ENCODE measurements around the gene SGSM1.

The SGSM1 gene, protein sequence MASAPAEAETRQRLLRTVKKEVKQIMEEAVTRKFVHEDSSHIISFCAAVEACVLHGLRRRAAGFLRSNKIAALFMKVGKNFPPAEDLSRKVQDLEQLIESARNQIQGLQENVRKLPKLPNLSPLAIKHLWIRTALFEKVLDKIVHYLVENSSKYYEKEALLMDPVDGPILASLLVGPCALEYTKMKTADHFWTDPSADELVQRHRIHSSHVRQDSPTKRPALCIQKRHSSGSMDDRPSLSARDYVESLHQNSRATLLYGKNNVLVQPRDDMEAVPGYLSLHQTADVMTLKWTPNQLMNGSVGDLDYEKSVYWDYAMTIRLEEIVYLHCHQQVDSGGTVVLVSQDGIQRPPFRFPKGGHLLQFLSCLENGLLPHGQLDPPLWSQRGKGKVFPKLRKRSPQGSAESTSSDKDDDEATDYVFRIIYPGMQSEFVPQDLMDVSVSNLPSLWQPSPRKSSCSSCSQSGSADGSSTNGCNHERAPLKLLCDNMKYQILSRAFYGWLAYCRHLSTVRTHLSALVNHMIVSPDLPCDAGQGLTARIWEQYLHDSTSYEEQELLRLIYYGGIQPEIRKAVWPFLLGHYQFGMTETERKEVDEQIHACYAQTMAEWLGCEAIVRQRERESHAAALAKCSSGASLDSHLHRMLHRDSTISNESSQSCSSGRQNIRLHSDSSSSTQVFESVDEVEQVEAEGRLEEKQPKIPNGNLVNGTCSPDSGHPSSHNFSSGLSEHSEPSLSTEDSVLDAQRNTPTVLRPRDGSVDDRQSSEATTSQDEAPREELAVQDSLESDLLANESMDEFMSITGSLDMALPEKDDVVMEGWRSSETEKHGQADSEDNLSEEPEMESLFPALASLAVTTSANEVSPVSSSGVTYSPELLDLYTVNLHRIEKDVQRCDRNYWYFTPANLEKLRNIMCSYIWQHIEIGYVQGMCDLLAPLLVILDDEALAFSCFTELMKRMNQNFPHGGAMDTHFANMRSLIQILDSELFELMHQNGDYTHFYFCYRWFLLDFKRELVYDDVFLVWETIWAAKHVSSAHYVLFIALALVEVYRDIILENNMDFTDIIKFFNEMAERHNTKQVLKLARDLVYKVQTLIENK

DNA sequence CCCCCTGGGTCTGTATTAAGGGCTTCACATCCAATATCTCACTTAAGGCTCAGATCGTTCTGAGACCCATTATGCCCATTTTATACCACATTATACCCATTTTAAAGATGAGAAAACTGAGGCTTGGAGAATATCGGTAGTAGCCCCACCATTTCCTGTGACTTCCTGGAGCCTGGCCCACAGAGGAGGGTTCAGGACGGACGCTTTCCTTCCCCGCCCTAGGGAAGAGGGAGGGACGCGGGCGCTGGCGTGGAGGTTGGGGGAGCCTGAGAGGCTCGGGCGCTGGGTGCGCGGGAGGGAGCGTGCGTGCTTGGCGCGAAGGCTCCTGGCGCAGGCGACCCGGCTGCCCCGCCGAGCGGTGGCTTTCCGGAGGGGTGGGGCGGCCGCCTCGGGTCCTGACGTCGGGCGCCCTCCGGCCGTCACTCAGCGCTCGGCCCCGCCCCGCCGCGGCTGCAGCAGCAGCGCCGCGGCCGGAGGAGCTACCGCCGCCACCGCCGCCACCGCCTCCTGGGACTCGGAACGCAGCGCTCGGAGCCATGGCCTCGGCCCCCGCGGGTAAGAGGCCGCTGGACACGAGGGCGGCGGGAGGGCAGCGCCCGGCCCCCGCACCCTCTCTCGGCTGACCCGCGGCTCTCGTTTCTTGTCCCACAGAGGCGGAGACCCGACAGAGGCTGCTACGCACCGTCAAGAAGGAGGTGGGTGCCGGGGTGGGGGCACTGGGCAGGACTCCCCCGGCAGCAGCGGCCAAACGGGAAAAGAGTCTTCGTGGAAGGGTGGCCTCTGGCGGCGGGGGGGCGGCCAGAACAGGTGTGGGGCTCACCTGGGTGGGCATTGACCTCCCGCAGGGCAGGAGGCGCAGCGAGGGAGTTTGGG, at the start of gene SGSM1:
Gene SGSM1, plus strand, starts transcription at position 422 of the 873 bp plus-strand sequence. Its CDS starts 115 bp downstream, at position 537.
- 0 out of 2 replicates have a peak, but pooled peaks have one; percentile 3 for TF ChIP-seq POLR2A (IDR thresholded peaks at IDR 0.05; ENCODE audit: low read depth, low read length)
- no peak for FAIRE-seq
- DNase-seq (ENCODE audit: insufficient read length, low spot score) = peak; percentile 69

DNA sequence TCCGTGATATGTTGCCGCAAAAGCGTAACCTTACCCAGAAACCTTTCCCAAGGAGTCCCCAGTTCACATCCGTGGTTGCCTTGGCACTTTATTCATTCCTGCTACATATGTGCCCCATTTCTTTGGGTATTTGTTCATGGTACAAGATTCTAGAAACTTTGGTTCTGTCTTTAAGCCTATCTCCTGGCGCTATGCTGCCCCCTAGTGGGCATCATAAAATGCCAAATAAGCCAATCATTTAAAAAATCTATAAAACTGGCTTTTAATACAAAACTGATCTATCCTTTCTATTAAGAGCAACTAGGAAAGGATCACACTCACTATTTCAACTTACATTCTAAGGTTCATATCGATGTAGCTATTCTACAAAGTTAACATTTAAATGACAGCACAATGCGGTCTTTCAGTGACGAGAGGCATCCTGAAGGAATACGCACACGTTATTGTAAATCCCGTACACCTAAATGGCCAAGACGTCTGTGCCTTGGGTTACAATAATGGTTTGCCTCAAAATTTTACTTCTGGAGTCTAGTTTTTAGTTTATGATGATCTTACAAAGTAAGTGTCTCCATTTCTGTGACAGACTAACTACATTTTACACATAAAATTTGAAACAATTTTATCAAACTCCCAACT, 47.7 kb upstream of the SGSM1 start:
- FAIRE-seq = peak; percentile 61
- no peak for TF ChIP-seq POLR2A (IDR thresholded peaks at IDR 0.05; ENCODE audit: low read depth, low read length)
- DNase-seq (ENCODE audit: insufficient read length, low spot score) = peak; percentile 16

DNA sequence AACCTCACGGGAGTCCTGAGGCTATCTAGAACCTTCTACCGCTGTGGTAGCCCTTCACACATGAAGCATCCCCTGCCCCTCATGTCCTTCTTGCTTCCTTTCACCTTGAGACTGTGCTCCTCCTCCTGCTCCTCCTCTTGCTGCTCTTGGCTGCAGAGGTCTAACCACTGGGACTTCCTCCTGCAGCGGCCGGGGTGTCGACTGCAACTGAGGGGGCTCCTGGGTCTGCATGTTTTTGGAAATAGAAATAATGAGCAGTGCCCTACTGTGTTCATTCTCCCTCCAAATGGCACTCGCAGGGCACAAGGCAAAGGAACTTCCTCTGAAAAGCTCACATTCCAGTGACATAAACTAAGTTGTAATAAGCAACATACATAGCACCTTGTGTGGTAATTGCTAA, 46.2 kb upstream of the SGSM1 start:
- DNase-seq (ENCODE audit: insufficient read length, low spot score) (no peak), FAIRE-seq (no peak)
- no peak for TF ChIP-seq POLR2A (IDR thresholded peaks at IDR 0.05; ENCODE audit: low read depth, low read length)

DNA sequence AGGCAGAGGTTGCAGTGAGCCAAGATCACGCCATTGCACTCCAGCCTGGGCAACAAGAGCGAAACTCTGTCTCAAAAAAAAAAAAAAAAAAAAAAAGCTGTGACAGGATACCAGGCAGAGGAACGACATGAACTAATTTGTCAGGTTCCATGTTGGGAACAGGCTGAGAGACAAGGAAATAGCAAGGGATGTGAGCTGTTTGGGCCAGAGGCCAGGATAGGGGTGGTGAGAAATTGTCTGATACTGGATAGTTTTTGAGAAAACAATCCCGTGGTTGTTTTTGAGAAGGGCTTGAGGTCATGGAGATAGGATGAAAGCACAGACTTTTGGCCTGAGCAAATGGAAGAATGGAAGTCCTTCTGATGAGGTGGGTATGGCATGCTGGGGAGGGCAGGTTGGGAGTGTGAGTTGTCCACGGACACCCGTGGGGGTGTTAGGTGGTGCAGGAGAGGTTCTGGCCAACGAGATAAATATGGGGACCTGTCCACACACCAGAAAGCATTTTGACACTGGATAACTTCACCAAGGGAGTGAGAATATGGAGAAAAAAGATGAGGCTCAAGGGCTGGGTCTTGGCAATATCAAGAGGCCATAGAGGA, 45.2 kb upstream of the SGSM1 start:
- no peak for TF ChIP-seq POLR2A (IDR thresholded peaks at IDR 0.05; ENCODE audit: low read depth, low read length)
- DNase-seq (ENCODE audit: insufficient read length, low spot score) (no peak), FAIRE-seq (no peak)

DNA sequence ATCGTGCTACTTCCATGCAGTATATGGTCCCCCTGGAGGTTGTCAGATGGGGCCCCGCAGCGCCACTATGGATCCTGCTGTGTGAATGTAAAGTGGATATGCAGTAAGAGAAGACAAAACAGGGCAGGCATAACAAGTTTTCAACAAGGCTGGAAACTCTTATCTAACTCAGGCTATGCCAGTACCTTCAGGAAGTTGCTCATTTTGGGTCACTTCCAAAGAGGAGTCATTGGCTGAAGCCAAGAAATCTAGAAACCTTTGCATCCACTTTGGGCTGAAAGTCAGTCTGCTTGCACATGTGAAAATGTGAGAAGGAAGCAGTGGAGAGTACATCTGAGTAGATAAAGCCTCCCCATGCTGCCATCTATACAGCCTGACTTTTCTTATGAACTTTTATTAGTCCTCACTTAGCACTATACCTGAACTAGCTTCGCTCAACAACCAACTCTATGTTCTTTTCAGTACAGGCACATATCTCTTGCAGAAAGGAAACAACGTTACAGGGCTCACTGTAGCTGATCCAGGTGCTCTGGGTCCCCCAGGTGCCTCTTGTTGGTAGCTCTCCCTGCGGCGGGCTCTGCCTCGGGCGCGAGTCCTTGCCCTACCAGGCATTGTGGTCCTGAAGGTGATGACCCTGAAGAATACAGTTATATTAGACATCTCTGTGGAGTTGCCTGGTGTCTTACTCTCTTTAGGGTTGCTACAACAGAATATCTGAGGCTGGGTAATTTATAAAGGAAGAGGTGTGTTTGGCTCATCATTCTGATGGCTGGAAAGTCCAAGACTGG, 43.9 kb upstream of the SGSM1 start:
- no peak for TF ChIP-seq POLR2A (IDR thresholded peaks at IDR 0.05; ENCODE audit: low read depth, low read length)
- DNase-seq (ENCODE audit: insufficient read length, low spot score) (no peak), FAIRE-seq (no peak)

DNA sequence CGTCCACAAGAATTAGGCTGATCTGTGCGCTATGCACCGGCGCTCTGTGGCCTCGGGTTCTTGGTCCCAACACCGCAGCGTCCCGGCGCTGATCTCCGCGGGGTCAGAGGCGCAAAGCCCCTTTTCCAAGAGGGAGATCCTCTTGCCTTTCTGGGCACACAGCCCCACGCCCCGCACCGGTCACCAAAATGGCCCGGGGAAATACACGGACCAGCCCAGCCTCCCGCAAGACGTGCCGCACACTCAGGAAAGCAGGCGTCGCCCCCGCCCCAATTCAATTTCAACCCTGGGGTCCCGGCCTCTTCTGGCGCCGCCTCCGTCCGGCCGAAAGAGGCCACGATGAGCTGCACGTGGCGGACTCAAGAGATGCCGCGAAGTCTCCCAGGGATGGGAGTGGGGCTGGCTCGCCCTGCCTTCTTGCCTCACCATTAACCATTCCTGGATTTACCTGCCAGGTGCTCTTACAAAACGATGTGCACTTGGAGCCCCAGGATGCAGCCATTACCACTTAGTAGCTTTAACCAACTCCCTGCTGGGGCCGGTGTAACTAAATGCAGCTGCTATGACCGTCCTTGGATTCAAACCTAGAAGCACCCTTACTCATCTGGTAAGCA, 42.0 kb upstream of the SGSM1 start:
- DNase-seq (ENCODE audit: insufficient read length, low spot score) (no peak), FAIRE-seq (no peak)
- no peak for TF ChIP-seq POLR2A (IDR thresholded peaks at IDR 0.05; ENCODE audit: low read depth, low read length)

DNA sequence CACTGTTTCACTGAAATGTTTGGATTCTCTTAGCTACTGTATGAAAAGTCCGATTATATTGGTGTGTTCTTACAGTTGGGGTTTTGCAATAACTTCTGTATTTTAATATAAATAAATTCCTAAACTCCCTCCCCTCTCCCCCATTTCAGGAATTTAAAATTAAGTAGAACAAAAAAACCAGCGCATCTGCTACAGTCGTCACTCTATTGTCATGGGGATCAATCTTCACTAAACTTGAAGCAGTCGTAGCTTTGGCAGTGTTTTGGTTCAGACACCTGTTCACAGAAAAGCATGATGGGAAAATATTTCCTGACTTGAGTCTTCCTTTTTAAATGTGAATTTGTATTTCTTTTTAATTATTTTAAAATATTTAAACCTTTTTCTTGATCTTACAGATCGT, 40.8 kb upstream of the SGSM1 start:
- DNase-seq (ENCODE audit: insufficient read length, low spot score) = no peak
- TF ChIP-seq POLR2A (IDR thresholded peaks at IDR 0.05; ENCODE audit: low read depth, low read length) = no peak
- FAIRE-seq = no peak

DNA sequence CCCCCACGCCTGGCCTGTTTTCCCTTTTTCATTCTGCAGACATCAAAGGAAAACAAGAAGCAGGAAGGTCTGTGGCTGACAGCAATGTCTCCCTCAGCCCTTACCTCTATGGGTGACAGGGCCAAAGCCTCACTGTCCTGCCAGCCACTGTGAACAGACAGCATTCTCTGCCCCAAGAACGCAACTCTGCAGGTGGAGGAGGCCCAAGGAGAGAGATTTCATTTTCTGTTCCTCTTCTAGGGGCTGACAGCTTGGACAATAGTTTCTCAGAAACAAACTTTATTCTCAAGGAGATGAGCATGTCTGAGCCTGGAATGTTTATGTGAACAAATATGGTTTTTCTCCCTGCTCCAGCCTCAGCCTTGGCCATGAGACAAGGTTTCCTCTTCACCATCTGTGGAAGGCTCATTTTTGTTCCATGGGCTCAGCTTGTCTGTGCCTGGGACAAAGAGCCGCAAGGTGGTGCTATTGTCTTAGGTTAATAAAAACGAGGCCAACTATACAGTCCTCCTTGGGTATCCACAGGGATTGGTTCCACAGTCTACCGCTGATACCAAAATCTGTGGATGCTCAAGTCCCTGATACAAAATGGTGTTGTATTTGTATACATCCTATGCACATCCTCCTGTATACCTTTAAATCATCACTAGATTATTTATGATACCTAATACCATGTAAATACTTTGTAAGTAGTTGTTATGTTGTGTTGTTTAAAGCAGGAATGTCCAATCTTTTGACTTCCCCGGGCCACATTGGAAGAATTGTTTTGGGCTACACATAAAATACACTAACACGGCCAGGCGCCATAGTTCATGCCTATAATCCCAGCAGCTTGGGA, 37.3 kb upstream of the SGSM1 start:
- FAIRE-seq = peak; percentile 72

DNA sequence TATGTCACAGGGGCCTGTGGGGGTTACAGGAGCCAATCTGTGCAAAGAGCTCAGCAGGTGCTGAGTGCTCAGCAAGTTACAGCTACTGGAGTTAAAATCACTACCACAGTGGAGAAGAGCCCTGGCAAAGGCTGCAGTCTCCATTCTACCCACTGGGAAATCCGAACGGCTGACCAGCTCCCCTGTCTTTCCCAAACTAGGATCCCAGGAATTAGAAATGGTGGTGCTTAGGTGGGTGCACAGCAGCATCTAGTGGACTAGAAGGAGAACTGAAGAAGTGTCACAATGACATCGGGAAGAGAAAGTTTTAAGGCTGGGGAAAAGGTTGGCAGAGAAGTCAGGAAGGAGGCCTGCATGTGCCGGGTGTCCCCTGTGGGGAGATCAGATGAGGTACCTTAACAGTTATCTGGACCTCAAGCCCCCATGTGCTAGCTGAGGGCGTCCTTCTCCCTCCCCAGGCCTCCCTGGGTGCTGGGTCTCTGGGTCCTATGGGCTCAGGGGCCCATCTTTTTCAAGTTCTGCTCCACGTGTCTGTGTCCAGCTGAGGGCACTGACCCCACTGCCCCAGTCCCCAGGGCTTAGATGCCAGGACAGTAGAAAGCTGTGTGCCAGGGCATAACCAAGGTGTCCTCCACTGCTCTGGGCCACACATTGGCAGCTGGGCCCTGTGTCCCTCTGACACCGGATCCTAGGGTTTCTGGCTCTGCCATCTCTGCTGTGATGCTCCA, 33.4 kb upstream of the SGSM1 start:
- DNase-seq (ENCODE audit: insufficient read length, low spot score) (peak; percentile 29), FAIRE-seq (no peak)
- no peak for TF ChIP-seq POLR2A (IDR thresholded peaks at IDR 0.05; ENCODE audit: low read depth, low read length)

More for the DNA sequence above, 37.3 kb upstream of the SGSM1 start:
- DNase-seq (ENCODE audit: insufficient read length, low spot score) = peak; percentile 35
- TF ChIP-seq POLR2A (IDR thresholded peaks at IDR 0.05; ENCODE audit: low read depth, low read length) = no peak
